ENCODE data around the gene ZSCAN2. TPM values are rescaled to one million over a fixed set of nuclear protein-coding genes. Genes with fewer than 3 reads are reported as not detected.

ZSCAN2 gene
- total RNA-seq, 4 donors from 2014 or later, result 1.1 to 55.9 (median 8.1) TPM

- Histone ChIP-seq H3K27ac (peak overlapping the region; percentile 87 to 97 (median 94)), H3K36me3 (peaks cover 0 to 10% (median under 1%) of the 10 kb centered on the region in 4 donors), H3K27me3 (no peaks in the 10 kb centered on the region), H3K9me3 (no peaks in the 10 kb centered on the region), H3K4me3 (peak overlapping the region; percentile 72 to 88 (median 82)), H3K4me1 (peaks cover 11 to 31% (median 27%) of the 10 kb centered on the region in 4 donors)
- in situ Hi-C loops (cut with MboI; ENCODE audit: low pct_ligation_motif_present in 1 of 4, low pct_unique_long_range_greater_than_20kb in 1 of 4, low sequenced_read_pairs in 3 of 4) (loop anchor here in 1 of 4 donors (25.0 kb wide), 1 partner anchor 107 kb away; no protein-coding TSS in a partner anchor), intact Hi-C loops (cut with DNase I; ENCODE audit: low total_unique reads) (no loop called here)
- TF ChIP-seq POLR2AphosphoS5 (IDR thresholded peaks at IDR 0.05) (peak in 2 of 3 donors; percentile 29 to 30), POLR2A (IDR thresholded peaks at IDR 0.05) (no peak), CTCF (IDR thresholded peaks at IDR 0.05) (peak; percentile 59 to 86 (median 62)), EP300 (IDR thresholded peaks at IDR 0.05; ENCODE audit: low read depth) (no peak)
- WGBS, 2 donors (ENCODE audit: low coverage in 1 of 2), result 1 to 6% methylated on average over 11 to 19 of the region's 19 CpGs
- DNase-seq, result peak; percentile 86
Observed at GRCh38 chr15:84654689-84655453, 54.1 kb downstream of the ZSCAN2 start.

- WGBS, 2 donors (ENCODE audit: low coverage in 1 of 2), result 88% methylated on average over 7 of the region's 7 CpGs; no CpG with 5 or more reads in 1 of the 2 donors
- intact Hi-C loops (cut with DNase I; ENCODE audit: low total_unique reads) (no loop called here), in situ Hi-C loops (cut with MboI; ENCODE audit: low pct_ligation_motif_present in 1 of 4, low pct_unique_long_range_greater_than_20kb in 1 of 4, low sequenced_read_pairs in 3 of 4) (loop anchor here in 1 of 4 donors (25.0 kb wide), 1 partner anchor 105 kb away; no protein-coding TSS in a partner anchor)
- H3K27ac ChIP-seq, result no peak overlapping the region
- TF ChIP-seq EP300 (IDR thresholded peaks at IDR 0.05; ENCODE audit: low read depth), result no peak
- no peak for TF ChIP-seq POLR2AphosphoS5 (IDR thresholded peaks at IDR 0.05)
- no peak for TF ChIP-seq POLR2A (IDR thresholded peaks at IDR 0.05)
- no peak for TF ChIP-seq CTCF (IDR thresholded peaks at IDR 0.05)
- H3K27me3 ChIP-seq, result no peaks in the 10 kb centered on the region
- no peaks in the 10 kb centered on the region for H3K36me3 ChIP-seq
- H3K4me3 ChIP-seq, result no peak overlapping the region
- H3K4me1 ChIP-seq, result peaks cover 11 to 31% (median 26%) of the 10 kb centered on the region in 4 donors
- DNase-seq, result no peak
- H3K9me3 ChIP-seq, result no peaks in the 10 kb centered on the region
Observed at GRCh38 chr15:84656972-84657371, 56.2 kb downstream of the ZSCAN2 start.

DNA sequence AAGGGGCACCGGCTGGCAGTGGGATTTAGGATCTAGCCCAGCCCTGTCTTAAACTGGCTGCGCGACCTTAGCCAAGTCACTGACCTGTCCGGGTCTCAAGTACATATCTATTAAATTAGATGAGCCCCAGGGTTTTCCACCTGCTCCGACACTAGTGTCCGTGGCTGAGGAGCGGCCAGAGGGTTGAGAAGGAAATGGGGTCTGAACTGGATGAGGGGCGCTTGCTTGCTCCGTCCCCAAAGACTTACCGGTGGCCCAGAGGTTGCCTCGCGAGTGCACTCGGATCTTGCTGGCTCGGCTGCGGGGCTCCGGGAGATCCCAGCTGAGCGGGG is 56.9 kb downstream of the ZSCAN2 start:
- intact Hi-C loops (cut with DNase I; ENCODE audit: low total_unique reads), result no loop called here
- WGBS, 2 donors (ENCODE audit: low coverage in 1 of 2), result 21% methylated on average over 17 of the region's 17 CpGs; no CpG with 5 or more reads in 1 of the 2 donors
- Histone ChIP-seq H3K27ac (peak overlapping the region; percentile 83 to 91 (median 86)), H3K4me3 (peak overlapping the region; percentile 39 to 72 (median 58)), H3K4me1 (peaks cover 11 to 30% (median 22%) of the 10 kb centered on the region in 4 donors), H3K9me3 (no peaks in the 10 kb centered on the region), H3K36me3 (no peaks in the 10 kb centered on the region), H3K27me3 (no peaks in the 10 kb centered on the region)
- no peak for TF ChIP-seq EP300 (IDR thresholded peaks at IDR 0.05; ENCODE audit: low read depth)
- no peak for TF ChIP-seq POLR2A (IDR thresholded peaks at IDR 0.05)
- TF ChIP-seq CTCF (IDR thresholded peaks at IDR 0.05), result no peak
- no peak for TF ChIP-seq POLR2AphosphoS5 (IDR thresholded peaks at IDR 0.05)
- in situ Hi-C loops (cut with MboI; ENCODE audit: low pct_ligation_motif_present in 1 of 4, low pct_unique_long_range_greater_than_20kb in 1 of 4, low sequenced_read_pairs in 3 of 4), result loop anchor here in 1 of 4 donors (25.0 kb wide), 1 partner anchor 105 kb away; no protein-coding TSS in a partner anchor
- peak; percentile 20 for DNase-seq

GRCh38 chr15:84658080-84658787 is 57.4 kb downstream of the ZSCAN2 start, which contains the start of gene NMB:
Gene NMB (minus strand): TSS chr15:84658199. CDS start chr15:84658152, 47 bp downstream.
- DNase-seq, result peak; percentile 89
- Histone ChIP-seq H3K4me3 (peak within 1 kb of the TSS; percentile 39 to 72 (median 58)), H3K27ac (peak within 1 kb of the TSS; percentile 83 to 91 (median 86)), H3K9me3 (no peaks in the 10 kb centered on the region), H3K27me3 (no peaks in the 10 kb centered on the region), H3K4me1 (peaks cover 9 to 25% (median 17%) of the 10 kb centered on the region in 4 donors), H3K36me3 (no peaks in the 10 kb centered on the region)
- TF ChIP-seq POLR2A (IDR thresholded peaks at IDR 0.05) (peak; percentile 9), POLR2AphosphoS5 (IDR thresholded peaks at IDR 0.05) (peak in 1 of 3 donors; percentile 9), CTCF (IDR thresholded peaks at IDR 0.05) (peak; percentile 61 to 76 (median 72)), EP300 (IDR thresholded peaks at IDR 0.05; ENCODE audit: low read depth) (no peak)
- intact Hi-C loops (cut with DNase I; ENCODE audit: low total_unique reads) (no loop called here), in situ Hi-C loops (cut with MboI; ENCODE audit: low pct_ligation_motif_present in 1 of 4, low pct_unique_long_range_greater_than_20kb in 1 of 4, low sequenced_read_pairs in 3 of 4) (loop anchor here in 1 of 4 donors (25.0 kb wide), 1 partner anchor 104 kb away; no protein-coding TSS in a partner anchor)
- WGBS, 2 donors (ENCODE audit: low coverage in 1 of 2), result 0% methylated on average over 30 of the region's 61 CpGs; no CpG with 5 or more reads in 1 of the 2 donors
